Stimulated activated memory B cell treated with anti-CD40 and anti-IgM and Interleukin-4, amounts not matched to agents 10 μg/mL and 1 μg/mL and 100 μg/mL, for 72 hours (primary cell): ENCODE data around the gene GTSE1.
"Not testable (repeated sequence)": the region's sequence is repeated elsewhere in the genome, so short reads cannot be mapped to it uniquely, and the experiment has no call there.

Source experiments
- ATAC-seq: fragments of 150-1000 bp; cut with Tn5 transposase; 2 replicates; pipeline ENCODE4 v1.10.0; 2021
- H3K27ac Mint-ChIP-seq: one replicate; pipeline ENCODE4 v1.8.0; 2022; ENCODE audit warnings: mild to moderate bottlenecking, mixed read lengths
- H3K27me3 Mint-ChIP-seq: one replicate; pipeline ENCODE4 v1.8.0; 2022; ENCODE audit warnings: mixed read lengths
- H3K36me3 Mint-ChIP-seq: one replicate; pipeline ENCODE4 v1.8.0; 2022; ENCODE audit warnings: mixed read lengths
- H3K4me1 Mint-ChIP-seq: one replicate; pipeline ENCODE4 v1.8.0; 2022; ENCODE audit warnings: mixed read lengths
- H3K4me3 Mint-ChIP-seq: one replicate; pipeline ENCODE4 v1.8.0; 2022; ENCODE audit warnings: mild to moderate bottlenecking, moderate library complexity, mixed read lengths
- H3K9me3 Mint-ChIP-seq: one replicate; pipeline ENCODE4 v1.8.0; 2022; ENCODE audit warnings: mixed read lengths

Gene GTSE1, protein sequence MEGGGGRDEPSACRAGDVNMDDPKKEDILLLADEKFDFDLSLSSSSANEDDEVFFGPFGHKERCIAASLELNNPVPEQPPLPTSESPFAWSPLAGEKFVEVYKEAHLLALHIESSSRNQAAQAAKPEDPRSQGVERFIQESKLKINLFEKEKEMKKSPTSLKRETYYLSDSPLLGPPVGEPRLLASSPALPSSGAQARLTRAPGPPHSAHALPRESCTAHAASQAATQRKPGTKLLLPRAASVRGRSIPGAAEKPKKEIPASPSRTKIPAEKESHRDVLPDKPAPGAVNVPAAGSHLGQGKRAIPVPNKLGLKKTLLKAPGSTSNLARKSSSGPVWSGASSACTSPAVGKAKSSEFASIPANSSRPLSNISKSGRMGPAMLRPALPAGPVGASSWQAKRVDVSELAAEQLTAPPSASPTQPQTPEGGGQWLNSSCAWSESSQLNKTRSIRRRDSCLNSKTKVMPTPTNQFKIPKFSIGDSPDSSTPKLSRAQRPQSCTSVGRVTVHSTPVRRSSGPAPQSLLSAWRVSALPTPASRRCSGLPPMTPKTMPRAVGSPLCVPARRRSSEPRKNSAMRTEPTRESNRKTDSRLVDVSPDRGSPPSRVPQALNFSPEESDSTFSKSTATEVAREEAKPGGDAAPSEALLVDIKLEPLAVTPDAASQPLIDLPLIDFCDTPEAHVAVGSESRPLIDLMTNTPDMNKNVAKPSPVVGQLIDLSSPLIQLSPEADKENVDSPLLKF

DNA sequence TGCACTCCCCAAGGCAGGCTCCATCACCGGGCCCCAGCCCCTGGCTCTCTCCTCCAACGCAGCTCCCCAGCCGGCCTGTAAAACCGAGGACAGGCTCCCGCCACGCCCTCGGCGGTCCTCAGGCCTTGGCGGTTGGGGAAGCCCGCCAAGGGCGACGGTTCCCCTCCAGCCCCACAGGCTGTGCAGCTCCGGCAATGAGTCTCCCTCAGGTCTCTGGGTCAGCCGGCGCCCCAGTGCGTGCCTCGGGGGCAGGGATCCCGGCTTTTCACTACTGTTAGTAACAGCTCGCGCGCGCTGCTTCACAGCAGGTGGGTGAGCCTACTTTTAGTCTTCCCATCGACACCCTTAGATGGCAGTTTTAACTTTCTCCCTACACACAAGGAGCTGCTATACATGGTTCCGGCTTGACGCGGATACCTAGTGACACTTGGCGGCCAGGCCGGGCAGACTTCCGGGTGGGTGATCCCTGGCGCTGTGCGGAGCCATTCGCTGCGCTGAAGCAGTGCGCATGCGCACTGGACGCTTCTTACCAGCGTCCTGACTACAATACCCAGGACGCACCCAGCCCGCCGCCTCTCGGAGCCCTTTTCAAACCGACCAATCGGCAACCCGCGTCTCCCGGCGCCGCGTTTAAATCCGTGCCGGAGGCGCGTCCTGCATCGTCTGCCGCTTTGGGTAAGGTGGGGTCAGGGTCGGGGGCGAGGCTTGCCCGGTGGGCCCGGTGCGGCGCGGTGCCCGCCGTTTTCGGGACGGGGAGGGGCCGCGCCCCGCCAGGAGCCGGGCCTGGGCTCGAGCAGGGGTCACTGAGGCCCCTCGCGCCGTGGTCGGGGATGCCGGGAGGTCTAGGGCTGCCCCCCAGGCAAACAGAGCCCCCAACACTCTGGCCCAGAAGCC lies at the start of gene GTSE1:
Gene GTSE1 (plus strand): TSS at position 614 of the 894 bp plus-strand sequence. CDS start 531 bp downstream, outside the sequence.
- H3K4me3 Mint-ChIP-seq: peak within 1 kb of the TSS; percentile 87
- peaks cover 5% of the 10 kb centered on the region for H3K9me3 Mint-ChIP-seq
- peaks cover 45% of the 10 kb centered on the region for H3K4me1 Mint-ChIP-seq
- H3K36me3 Mint-ChIP-seq: peaks cover 9% of the 10 kb centered on the region
- peak within 1 kb of the TSS; percentile 94 for H3K27ac Mint-ChIP-seq
- H3K27me3 Mint-ChIP-seq: peaks cover 15% of the 10 kb centered on the region
- peak; percentile 98 for ATAC-seq

DNA sequence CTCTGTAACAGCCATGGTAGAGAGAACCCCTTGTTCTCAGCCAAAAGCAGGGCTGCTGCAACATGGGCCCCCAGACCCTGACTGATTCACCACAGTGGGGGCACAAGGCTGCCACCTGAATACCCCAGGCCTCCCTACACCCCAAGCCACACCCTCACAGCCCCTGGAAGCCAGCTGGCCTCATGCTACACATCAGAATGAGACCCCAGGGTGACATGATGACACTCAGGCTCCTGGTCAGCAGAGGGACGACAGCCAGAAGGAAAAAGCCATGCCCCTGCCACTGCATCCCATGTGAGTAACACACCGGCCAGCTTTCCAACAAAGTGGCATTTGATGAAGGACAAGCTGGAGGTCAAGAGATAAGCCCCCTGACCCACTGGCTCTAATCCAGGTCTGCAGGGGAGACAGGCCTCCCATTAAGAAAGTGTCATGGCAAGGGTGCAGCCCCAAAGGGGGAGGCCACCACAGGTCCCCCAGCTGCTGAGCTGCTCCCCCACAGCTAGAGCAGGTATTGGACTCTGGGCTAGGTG lies 49.2 kb upstream of the GTSE1 start:
- no peak for ATAC-seq
- H3K4me3 Mint-ChIP-seq: no peak overlapping the region
- H3K36me3 Mint-ChIP-seq: peaks cover 16% of the 10 kb centered on the region
- no peaks in the 10 kb centered on the region for H3K9me3 Mint-ChIP-seq
- H3K4me1 Mint-ChIP-seq: peaks cover 29% of the 10 kb centered on the region
- H3K27ac Mint-ChIP-seq: no peak overlapping the region
- H3K27me3 Mint-ChIP-seq: no peaks in the 10 kb centered on the region

DNA sequence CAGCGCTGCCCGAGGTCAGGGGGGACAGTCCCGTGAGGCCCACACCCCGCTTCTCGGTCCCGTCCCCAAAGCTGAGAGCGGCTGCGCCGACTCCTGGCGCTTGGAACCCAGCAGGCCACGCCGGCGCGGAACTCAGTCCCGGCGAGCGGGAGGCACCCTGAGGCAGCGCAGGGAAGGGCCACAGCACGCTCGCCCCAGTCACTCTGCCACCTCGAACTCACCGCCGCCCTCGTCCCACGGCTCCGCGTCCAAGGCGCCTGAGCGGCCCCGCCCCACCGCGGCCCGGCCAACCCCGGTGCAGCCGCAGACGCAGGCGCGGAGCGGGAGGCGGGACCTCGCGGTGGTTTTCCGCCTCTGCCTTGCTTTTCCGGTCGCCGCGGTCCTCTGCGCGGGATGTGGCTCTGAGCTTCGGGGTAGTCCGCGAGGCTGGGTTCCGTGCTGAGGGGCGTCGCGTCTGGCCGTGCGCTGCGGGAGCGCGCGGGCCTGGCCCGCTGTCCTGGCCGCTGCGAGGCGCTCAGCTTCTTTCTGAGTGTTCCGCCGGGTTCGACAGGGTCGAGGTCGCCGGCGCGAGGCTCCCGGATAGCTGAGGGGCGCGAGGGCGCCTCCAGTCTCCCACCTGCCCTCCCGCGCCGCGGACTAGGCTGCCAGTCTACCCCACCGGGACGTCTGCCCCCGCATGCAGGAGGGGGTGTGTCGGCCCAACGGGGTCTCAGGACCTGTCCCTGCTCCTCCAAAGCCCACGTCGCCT lies 46.5 kb upstream of the GTSE1 start, which contains the start of gene CDPF1:
Gene CDPF1 (minus strand): TSS at position 259 of the 748 bp plus-strand sequence. CDS start 2,009 bp downstream, outside the sequence.
- Mint-ChIP-seq H3K9me3 (no peaks in the 10 kb centered on the region), H3K27me3 (no peaks in the 10 kb centered on the region), H3K27ac (peak within 1 kb of the TSS; percentile 89), H3K4me1 (peaks cover 35% of the 10 kb centered on the region), H3K36me3 (peaks cover 15% of the 10 kb centered on the region), H3K4me3 (peak within 1 kb of the TSS; percentile 93)
- peak; percentile 97 for ATAC-seq

DNA sequence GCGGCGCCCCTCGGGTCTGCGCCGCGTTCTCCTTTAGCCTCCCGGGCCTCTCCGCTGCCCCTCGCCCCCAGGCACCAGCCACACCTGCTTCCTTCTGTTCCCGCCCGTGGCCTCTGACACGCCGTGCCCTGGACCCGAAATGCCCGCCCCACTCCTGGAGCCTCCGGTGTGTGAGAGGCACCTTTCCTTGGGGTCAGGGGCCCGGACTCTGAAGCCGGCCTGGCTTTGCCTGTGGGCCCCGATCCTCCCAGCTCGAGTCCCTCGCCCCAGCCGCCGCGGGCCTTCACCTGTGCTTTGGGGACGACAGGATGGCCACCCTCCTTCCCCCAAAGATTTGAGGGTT lies 45.9 kb upstream of the GTSE1 start:
- H3K9me3 Mint-ChIP-seq: no peaks in the 10 kb centered on the region
- peaks cover 15% of the 10 kb centered on the region for H3K36me3 Mint-ChIP-seq
- H3K4me3 Mint-ChIP-seq: peak overlapping the region; percentile 93
- H3K27me3 Mint-ChIP-seq: no peaks in the 10 kb centered on the region
- peak; percentile 9 for ATAC-seq
- H3K27ac Mint-ChIP-seq: peak overlapping the region; percentile 89
- peaks cover 35% of the 10 kb centered on the region for H3K4me1 Mint-ChIP-seq

DNA sequence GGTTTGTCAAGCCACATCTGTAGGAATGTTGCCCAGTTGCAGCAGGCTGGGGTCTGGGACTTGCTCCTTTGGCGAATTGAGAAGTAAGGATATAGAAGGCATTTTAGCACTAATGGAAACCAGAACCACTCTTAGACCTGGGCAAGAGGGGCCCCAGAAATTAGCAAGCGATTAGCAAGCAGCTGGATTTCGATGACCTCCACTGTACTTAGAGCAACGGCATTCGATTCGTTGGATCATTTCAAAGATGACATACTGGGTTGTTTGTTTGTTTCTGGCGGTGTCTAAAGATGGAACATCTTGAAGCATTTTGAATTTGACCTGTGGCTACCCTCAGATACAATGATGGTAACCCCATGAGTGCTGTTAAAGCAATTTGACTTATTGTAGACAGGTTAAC lies 45.4 kb upstream of the GTSE1 start:
- peaks cover 35% of the 10 kb centered on the region for H3K4me1 Mint-ChIP-seq
- H3K27ac Mint-ChIP-seq: peak overlapping the region; percentile 89
- H3K9me3 Mint-ChIP-seq: no peaks in the 10 kb centered on the region
- H3K27me3 Mint-ChIP-seq: no peaks in the 10 kb centered on the region
- no peak for ATAC-seq
- peaks cover 14% of the 10 kb centered on the region for H3K36me3 Mint-ChIP-seq
- peak overlapping the region; percentile 93 for H3K4me3 Mint-ChIP-seq

DNA sequence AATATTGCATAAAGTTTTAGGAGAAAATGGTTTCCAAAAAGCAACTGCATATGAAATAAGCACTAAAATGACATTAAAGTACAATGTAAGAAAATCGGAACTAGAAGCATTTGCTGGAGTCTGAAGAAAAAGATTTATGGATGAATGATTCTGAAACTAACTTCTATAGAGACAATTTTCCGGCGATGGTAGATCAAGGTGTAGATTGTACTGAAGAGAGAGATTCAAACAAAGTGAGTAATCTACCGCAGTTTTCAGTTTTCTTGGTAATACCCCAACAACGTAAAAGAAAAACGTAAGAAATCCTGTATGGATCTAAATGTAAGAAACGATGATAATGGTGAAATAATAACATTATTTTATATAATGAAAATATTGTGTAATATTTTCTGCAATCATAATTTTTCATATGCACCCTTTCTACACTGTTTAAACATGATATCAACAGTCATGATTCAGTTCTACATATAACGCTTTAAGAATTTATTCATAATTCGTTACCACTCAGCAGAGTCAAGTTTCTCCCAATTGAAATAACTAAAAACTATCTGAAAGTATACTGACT lies 44.8 kb upstream of the GTSE1 start:
- H3K36me3 Mint-ChIP-seq: peaks cover 7% of the 10 kb centered on the region
- H3K27ac Mint-ChIP-seq: no peak overlapping the region
- no peak for ATAC-seq
- no peaks in the 10 kb centered on the region for H3K9me3 Mint-ChIP-seq
- H3K27me3 Mint-ChIP-seq: no peaks in the 10 kb centered on the region
- H3K4me1 Mint-ChIP-seq: peaks cover 35% of the 10 kb centered on the region
- H3K4me3 Mint-ChIP-seq: no peak overlapping the region

DNA sequence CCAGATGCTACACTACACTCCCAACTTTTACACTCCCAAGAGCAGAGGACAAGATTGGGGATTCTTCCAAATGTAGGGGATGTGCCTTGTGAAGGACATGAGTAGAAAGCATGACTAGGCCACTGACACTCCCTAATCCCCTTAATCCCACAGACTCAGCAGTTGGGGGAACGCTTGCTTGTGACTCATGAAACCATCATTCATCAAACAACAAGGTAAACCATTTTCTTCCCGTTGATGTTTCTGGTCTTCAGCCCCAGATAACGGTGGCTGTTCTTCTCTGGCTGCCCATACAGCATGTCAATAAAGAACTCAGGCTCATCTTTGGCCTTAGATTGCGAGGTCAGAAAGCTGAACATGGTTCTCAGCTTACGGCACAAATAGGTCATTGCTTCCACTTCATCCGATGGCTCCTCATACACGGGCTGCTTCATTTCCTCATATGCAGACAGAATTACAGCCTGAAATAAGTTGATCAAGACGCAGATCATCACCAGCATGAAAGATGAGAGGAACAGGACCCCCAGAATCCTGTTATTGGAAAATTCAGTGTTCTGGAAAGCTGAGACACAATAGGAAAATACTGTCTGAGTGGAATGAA lies 40.2 kb upstream of the GTSE1 start:
- Mint-ChIP-seq H3K36me3 (peaks cover 6% of the 10 kb centered on the region), H3K27me3 (peaks cover 21% of the 10 kb centered on the region), H3K9me3 (no peaks in the 10 kb centered on the region), H3K4me1 (peaks cover 11% of the 10 kb centered on the region), H3K4me3 (no peak overlapping the region), H3K27ac (no peak overlapping the region)
- no peak for ATAC-seq

DNA sequence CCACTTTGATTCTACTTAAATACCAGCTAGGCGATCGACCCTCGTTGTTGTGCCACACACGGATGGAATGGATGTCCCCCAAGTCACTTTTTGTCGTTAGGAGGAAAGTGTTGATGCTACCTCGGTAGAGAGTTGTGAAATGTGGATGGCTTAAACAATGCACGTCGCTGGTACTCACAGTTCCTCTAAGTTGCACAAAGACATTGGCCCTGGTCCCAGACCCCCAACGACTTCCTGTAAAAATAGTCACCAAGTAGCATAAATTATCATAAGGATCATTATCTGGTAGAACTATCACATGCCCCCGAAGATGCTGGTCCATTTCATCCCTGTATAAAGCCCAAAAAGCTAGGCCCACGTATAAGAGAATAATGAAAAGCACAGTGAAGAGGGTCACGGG lies 37.3 kb upstream of the GTSE1 start:
- peaks cover 47% of the 10 kb centered on the region for H3K27me3 Mint-ChIP-seq
- H3K4me3 Mint-ChIP-seq: no peak overlapping the region
- H3K9me3 Mint-ChIP-seq: no peaks in the 10 kb centered on the region
- H3K4me1 Mint-ChIP-seq: peaks cover 3% of the 10 kb centered on the region
- no peak overlapping the region for H3K27ac Mint-ChIP-seq
- peaks cover 2% of the 10 kb centered on the region for H3K36me3 Mint-ChIP-seq
- no peak for ATAC-seq

DNA sequence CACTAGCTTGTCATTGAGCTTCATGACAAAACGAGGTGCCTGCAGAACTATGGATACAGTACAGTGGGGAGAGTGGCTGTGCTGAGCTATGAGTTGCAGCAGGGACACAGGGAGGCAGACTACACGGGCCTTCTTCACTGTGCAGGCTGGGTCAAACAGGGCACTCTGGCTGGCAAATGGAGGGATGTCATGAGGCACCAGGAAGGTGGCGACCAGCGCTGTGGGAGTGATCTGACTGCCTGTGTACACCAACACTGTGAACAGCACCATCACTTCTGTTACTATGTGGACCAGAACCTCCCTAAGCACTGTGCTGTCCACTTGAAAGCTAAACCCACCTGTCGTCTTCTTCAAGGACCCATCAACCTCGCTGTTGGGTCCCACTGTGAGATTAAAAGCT lies 36.6 kb upstream of the GTSE1 start:
- Mint-ChIP-seq H3K27me3 (peaks cover 49% of the 10 kb centered on the region), H3K4me1 (no peaks in the 10 kb centered on the region), H3K9me3 (no peaks in the 10 kb centered on the region), H3K36me3 (no peaks in the 10 kb centered on the region), H3K27ac (no peak overlapping the region), H3K4me3 (no peak overlapping the region)
- ATAC-seq: no peak

DNA sequence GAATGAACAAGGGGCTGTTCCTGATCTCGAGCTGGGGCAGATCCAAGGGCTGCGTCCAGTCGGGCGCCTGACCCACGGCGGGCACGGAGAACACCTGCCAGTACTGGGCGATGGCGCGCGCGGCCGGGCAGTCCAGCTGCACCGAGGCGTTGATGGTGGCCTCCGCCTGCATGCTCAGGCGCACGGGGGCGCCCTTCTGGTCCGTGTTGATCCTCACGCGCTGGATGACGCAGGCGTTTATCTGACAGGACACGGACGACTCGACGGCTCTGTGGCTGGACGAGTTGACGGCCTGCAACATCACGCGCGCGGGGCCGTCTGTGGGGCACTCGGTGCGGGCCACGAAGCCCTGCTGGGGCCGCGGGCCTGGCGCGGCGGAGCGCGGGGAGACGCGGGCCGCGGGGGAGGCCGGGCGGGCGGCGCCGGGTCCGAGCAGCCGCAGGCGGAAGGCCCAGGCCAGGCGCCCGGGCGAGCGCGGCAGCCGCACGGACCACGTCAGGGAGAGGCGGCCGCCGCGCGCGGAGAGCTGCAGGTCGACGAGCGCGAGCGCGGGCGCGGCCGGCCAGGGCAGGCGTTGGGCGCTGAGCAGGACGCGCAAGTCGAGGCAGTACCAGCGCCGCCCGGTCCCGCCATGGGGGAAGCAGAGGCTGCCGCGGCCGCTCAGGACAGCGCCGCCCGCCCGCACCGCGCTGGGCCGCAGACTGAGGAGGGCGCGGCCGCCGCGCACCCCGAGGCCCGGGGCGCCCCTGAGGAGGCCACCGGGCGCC lies 34.0 kb upstream of the GTSE1 start:
- ATAC-seq: peak; percentile 46
- H3K9me3 Mint-ChIP-seq: no peaks in the 10 kb centered on the region
- H3K27ac Mint-ChIP-seq: no peak overlapping the region
- peaks cover 49% of the 10 kb centered on the region for H3K27me3 Mint-ChIP-seq
- no peaks in the 10 kb centered on the region for H3K36me3 Mint-ChIP-seq
- H3K4me3 Mint-ChIP-seq: no peak overlapping the region
- H3K4me1 Mint-ChIP-seq: peaks cover 6% of the 10 kb centered on the region

DNA sequence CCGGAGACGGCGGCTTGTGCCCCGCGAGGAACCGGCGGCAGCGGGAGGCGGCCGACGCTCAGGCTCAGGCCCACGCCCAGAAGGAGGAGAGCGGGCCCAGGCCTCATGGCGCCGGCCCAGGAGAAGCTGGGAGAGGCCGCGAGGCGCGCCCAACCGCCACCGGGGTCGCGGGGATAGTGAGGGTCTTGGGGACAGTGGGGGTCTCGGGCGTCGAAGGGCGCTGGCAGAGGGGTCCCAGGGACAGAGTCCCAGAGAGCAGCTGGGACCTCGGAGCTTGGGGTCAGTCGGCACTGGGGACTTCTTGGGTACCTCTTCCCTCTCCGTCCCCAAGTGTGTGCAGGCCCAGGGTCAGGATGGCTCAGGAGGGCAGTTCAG lies 33.5 kb upstream of the GTSE1 start, which contains the start of gene PKDREJ:
Gene PKDREJ (minus strand): TSS at position 128 of the 375 bp plus-strand sequence. CDS start 21 bp downstream, at position 107.
- peak; percentile 14 for ATAC-seq
- peaks cover 49% of the 10 kb centered on the region for H3K27me3 Mint-ChIP-seq
- no peak within 1 kb of the TSS for H3K27ac Mint-ChIP-seq
- H3K36me3 Mint-ChIP-seq: no peaks in the 10 kb centered on the region
- no peak within 1 kb of the TSS for H3K4me3 Mint-ChIP-seq
- H3K4me1 Mint-ChIP-seq: peaks cover 9% of the 10 kb centered on the region
- H3K9me3 Mint-ChIP-seq: no peaks in the 10 kb centered on the region

DNA sequence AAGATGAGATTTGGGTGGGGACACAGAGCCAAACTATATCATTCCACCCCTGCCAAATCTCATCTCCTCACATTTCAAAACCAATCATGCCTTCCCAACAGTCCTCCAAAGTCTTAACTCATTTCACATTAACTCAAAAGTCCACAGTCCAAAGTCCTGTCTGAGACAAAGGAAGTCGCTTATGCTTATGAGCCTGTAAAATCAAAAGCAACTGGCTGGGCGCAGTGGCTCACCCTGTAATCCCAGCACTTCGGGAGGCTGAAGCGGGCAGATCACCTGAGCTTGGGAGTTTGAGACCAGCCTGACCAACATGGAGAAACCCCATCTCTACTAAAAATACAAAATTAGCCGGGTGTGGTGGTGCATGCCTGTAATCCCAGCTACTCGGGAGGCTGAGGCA lies 32.1 kb upstream of the GTSE1 start:
- Mint-ChIP-seq H3K27me3 (peaks cover 42% of the 10 kb centered on the region), H3K4me1 (peaks cover 16% of the 10 kb centered on the region)
- not testable (repeated sequence) for ATAC-seq, H3K4me3 Mint-ChIP-seq, H3K36me3 Mint-ChIP-seq, H3K9me3 Mint-ChIP-seq, H3K27ac Mint-ChIP-seq

DNA sequence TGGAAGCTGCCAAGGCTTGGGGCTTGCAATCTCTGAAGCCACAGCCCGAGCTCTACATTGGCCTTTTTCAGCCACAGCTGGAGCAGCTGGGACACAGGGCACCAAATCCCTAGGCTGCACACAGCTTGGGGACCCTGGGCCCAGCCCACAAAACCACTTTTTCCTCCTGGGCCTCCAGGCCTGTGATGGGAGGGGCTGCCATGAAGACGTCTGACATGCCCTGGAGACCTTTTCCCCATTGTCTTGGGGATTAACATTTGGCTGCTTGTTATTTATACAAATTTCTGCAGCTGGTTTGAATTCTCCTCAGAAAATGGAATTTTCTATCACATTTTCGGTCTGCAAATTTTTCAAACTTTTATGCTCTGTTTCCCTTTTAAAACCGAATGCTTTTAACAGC lies 31.0 kb upstream of the GTSE1 start:
- not testable (repeated sequence) for H3K27ac Mint-ChIP-seq, ATAC-seq, H3K9me3 Mint-ChIP-seq, H3K4me3 Mint-ChIP-seq, H3K36me3 Mint-ChIP-seq
- H3K27me3 Mint-ChIP-seq: peaks cover 34% of the 10 kb centered on the region
- H3K4me1 Mint-ChIP-seq: peaks cover 23% of the 10 kb centered on the region
